Vagina (tissue), 2 donors: ENCODE results near the gene PCSK5.

Source experiments
- POLR2AphosphoS5 ChIP-seq, 2 donors: sonication (generic); formaldehyde crosslinking; IDR thresholded peaks; one replicate each; pipeline ENCODE4 v1.9.0; 2017; ENCODE audit warnings: antibody characterized with exemption in 2 of 2, mild to moderate bottlenecking in 2 of 2, low read depth in 1 of 2; ENCODE audit not compliant: insufficient read depth in 1 of 2
- TF ChIP-seq, protein P1 (sequence below), 3 experiments: fragments of 450-650 bp in 2 of 3; fragments of 200-600 bp in 1 of 3; sonication (generic) in 1 of 3; IDR thresholded peaks; one replicate each; pipeline ENCODE4 v1.5.1; 2017 to 2019; ENCODE audit warnings: antibody characterized with exemption in 3 of 3, mild to moderate bottlenecking in 2 of 3, moderate library complexity in 2 of 3

DNA sequence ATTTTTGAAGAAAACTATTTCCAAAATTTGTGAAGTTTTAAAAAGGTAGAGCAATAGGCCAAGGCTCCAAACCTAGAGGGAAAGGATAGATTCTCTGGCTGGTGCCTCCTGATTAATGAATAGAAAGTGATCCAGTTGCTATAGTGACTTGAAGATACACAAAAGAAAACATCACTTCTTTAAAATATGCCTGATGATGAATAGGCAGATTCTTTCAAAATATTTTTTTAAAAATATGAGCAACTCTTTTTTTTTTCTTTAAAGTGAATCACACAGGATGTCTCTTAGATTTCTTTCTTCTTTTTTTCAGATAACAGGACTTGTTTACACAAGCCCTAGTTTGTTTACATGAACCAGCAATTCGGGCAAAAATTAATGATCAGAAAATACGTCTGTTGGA lies 379.3 kb downstream of the PCSK5 start:
- TF ChIP-seq, protein P1, sequence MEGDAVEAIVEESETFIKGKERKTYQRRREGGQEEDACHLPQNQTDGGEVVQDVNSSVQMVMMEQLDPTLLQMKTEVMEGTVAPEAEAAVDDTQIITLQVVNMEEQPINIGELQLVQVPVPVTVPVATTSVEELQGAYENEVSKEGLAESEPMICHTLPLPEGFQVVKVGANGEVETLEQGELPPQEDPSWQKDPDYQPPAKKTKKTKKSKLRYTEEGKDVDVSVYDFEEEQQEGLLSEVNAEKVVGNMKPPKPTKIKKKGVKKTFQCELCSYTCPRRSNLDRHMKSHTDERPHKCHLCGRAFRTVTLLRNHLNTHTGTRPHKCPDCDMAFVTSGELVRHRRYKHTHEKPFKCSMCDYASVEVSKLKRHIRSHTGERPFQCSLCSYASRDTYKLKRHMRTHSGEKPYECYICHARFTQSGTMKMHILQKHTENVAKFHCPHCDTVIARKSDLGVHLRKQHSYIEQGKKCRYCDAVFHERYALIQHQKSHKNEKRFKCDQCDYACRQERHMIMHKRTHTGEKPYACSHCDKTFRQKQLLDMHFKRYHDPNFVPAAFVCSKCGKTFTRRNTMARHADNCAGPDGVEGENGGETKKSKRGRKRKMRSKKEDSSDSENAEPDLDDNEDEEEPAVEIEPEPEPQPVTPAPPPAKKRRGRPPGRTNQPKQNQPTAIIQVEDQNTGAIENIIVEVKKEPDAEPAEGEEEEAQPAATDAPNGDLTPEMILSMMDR (IDR thresholded peaks at IDR 0.05), result no peak
- TF ChIP-seq POLR2AphosphoS5 (IDR thresholded peaks at IDR 0.05; ENCODE audit: insufficient read depth in 1 of 2, low read depth in 1 of 2), result no peak
